ENCODE results near the gene TPCN1. TPM values are rescaled to one million over a fixed set of nuclear protein-coding genes. Genes with fewer than 3 reads are reported as not detected.
"Not testable (repeated sequence)": the region's sequence is repeated elsewhere in the genome, so short reads cannot be mapped to it uniquely, and the experiment has no call there.

TPCN1 gene
- total and polyA plus RNA-seq, 11 donors: 22.6 to 136 (median 80.5) TPM

GRCh38 chr12:113202300-113203075 lies 18.8 kb upstream of the TPCN1 start:
- DNase-seq: no peak
- ATAC-seq: no peak
- no peaks in the 10 kb centered on the region for H3K27me3 ChIP-seq
- TF ChIP-seq, protein P1, sequence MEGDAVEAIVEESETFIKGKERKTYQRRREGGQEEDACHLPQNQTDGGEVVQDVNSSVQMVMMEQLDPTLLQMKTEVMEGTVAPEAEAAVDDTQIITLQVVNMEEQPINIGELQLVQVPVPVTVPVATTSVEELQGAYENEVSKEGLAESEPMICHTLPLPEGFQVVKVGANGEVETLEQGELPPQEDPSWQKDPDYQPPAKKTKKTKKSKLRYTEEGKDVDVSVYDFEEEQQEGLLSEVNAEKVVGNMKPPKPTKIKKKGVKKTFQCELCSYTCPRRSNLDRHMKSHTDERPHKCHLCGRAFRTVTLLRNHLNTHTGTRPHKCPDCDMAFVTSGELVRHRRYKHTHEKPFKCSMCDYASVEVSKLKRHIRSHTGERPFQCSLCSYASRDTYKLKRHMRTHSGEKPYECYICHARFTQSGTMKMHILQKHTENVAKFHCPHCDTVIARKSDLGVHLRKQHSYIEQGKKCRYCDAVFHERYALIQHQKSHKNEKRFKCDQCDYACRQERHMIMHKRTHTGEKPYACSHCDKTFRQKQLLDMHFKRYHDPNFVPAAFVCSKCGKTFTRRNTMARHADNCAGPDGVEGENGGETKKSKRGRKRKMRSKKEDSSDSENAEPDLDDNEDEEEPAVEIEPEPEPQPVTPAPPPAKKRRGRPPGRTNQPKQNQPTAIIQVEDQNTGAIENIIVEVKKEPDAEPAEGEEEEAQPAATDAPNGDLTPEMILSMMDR (IDR thresholded peaks at IDR 0.05): no peak
- TF ChIP-seq POLR2A (IDR thresholded peaks at IDR 0.05): no peak
- no peak overlapping the region for H3K27ac ChIP-seq
- intact Hi-C loops (cut with DNase I): loop anchor here in 1 of 10 donors (10.0 kb wide), 1 partner anchor 222 kb away; the partner anchor contains the start of gene SDSL
- WGBS, 4 donors: 84 to 94% (median 93%) methylated on average over 4 of the region's 4 CpGs
- peaks cover 0 to 47% (median 0%) of the 10 kb centered on the region in 12 donors for H3K4me1 ChIP-seq
- no peaks in the 10 kb centered on the region for H3K9me3 ChIP-seq
- no peaks in the 10 kb centered on the region for H3K36me3 ChIP-seq
- no peak overlapping the region for H3K4me3 ChIP-seq

GRCh38 chr12:113203852-113204760 lies 17.2 kb upstream of the TPCN1 start:
- Histone ChIP-seq H3K27me3 (no peaks in the 10 kb centered on the region), H3K27ac (peak overlapping the region in 1 of 12 donors; percentile 49), H3K36me3 (no peaks in the 10 kb centered on the region), H3K9me3 (no peaks in the 10 kb centered on the region), H3K4me3 (no peak overlapping the region), H3K4me1 (peaks cover 0 to 63% (median 10%) of the 10 kb centered on the region in 12 donors)
- ATAC-seq (no peak), DNase-seq (no peak)
- WGBS, 4 donors: 93 to 94% (median 94%) methylated on average over 8 of the region's 8 CpGs
- no peak for TF ChIP-seq POLR2A (IDR thresholded peaks at IDR 0.05)
- TF ChIP-seq, protein P1 (IDR thresholded peaks at IDR 0.05): no peak
- intact Hi-C loops (cut with DNase I): loop anchor here in 1 of 10 donors (10.0 kb wide), 1 partner anchor 221 kb away; the partner anchor contains the start of gene SDSL

- H3K36me3 ChIP-seq: no peaks in the 10 kb centered on the region
- DNase-seq (no peak), ATAC-seq (peak in 1 of 4 donors; percentile 34)
- H3K27ac ChIP-seq: peak overlapping the region in 1 of 12 donors; percentile 49
- no peaks in the 10 kb centered on the region for H3K9me3 ChIP-seq
- H3K4me1 ChIP-seq: peaks cover 0 to 68% (median 11%) of the 10 kb centered on the region in 12 donors
- WGBS, 4 donors: 71 to 75% (median 72%) methylated on average over 3 of the region's 3 CpGs
- H3K4me3 ChIP-seq: no peak overlapping the region
- no peaks in the 10 kb centered on the region for H3K27me3 ChIP-seq
- intact Hi-C loops (cut with DNase I): loop anchor here in 1 of 10 donors (10.0 kb wide), 1 partner anchor 220 kb away; the partner anchor contains the start of gene SDSL
- no peak for TF ChIP-seq POLR2A (IDR thresholded peaks at IDR 0.05)
- TF ChIP-seq, protein P1 (IDR thresholded peaks at IDR 0.05): no peak
These were observed 16.5 kb upstream of the TPCN1 start for GRCh38 chr12:113204804-113205203.

DNA sequence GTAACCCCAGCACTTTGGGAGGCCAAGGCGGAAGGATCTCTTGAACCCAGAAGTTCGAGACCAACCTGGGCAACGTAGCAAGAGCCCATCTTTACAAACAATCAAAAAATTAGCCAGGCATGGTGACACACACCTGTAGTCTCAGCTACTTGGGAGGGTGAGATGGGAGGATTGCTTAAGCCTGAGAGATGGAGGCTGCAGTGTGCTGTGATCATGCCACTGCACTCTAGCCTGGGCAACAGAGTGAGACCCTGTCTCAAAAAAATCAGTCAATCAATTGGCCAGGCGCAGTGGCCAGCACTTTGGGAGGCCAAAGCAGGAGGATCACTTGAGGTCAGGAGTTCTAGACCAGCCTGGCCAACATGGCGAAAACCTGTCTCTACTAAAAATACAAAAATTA lies 14.5 kb upstream of the TPCN1 start:
- not testable (repeated sequence) for ATAC-seq, DNase-seq, H3K9me3 ChIP-seq, H3K27me3 ChIP-seq, H3K4me3 ChIP-seq, H3K36me3 ChIP-seq
- WGBS, 4 donors: 95 to 99% (median 98%) methylated on average over 5 of the region's 5 CpGs
- intact Hi-C loops (cut with DNase I): loop anchor here in 1 of 10 donors (10.0 kb wide), 1 partner anchor 218 kb away; the partner anchor contains the start of gene SDSL
- peak overlapping the region in 2 of 12 donors; percentile 2 to 91 for H3K27ac ChIP-seq
- H3K4me1 ChIP-seq: peaks cover 0 to 68% (median 10%) of the 10 kb centered on the region in 12 donors
